Panc1 (cell line): ENCODE measurements around the gene SEMA5B.

Experiments used
- POLR2AphosphoS5 ChIP-seq: IDR thresholded peaks from 2 replicates; pipeline ENCODE4 v1.6.1; 2012; ENCODE audit warnings: mild to moderate bottlenecking, low read depth, low read length, moderate library complexity
- SIN3A ChIP-seq: IDR thresholded peaks from 2 replicates; pipeline ENCODE4 v1.6.1; 2012; ENCODE audit warnings: low read depth, mild to moderate bottlenecking, low read length, moderate library complexity, borderline replicate concordance; ENCODE audit not compliant: insufficient read depth
- TCF7L2 ChIP-seq: IDR thresholded peaks from 2 replicates; pipeline ENCODE4 v1.6.1; 2011; ENCODE audit warnings: mild to moderate bottlenecking, low read depth, low read length, inconsistent platforms
- TF ChIP-seq, protein P1 (sequence below): fragments of 450-650 bp; IDR thresholded peaks from 2 replicates; pipeline ENCODE4 v1.5.1; 2017; ENCODE audit warnings: mild to moderate bottlenecking
- TF ChIP-seq, protein P2 (sequence below), 2 experiments: IDR thresholded peaks; 2 replicates each; pipeline ENCODE4 v1.6.1; 2011 to 2012; ENCODE audit warnings: low read depth in 2 of 2, control low read depth in 1 of 2, low read length in 1 of 2, mild to moderate bottlenecking in 1 of 2, moderate library complexity in 1 of 2; ENCODE audit not compliant: insufficient read depth in 1 of 2

DNA sequence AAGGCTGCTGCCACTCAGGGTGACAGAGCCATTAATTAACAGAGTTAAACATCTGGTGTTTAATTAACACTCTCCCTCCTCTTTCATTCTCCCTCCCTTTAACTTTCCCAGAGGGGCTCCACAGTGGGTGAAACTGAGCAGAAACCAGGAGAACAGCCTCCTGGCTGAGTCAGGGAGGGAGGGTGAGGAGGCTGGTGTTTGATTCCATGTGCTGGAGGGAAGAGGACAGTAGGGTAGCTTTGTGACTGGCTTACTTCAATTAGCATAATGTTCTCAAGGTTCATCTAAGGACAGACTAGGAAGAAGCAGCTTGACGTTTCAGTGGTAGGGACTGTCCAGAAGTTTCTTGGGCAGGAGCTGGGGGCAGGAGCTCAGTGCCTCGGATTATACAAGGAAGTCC lies 62.8 kb downstream of the SEMA5B start:
- TF ChIP-seq, protein P1, sequence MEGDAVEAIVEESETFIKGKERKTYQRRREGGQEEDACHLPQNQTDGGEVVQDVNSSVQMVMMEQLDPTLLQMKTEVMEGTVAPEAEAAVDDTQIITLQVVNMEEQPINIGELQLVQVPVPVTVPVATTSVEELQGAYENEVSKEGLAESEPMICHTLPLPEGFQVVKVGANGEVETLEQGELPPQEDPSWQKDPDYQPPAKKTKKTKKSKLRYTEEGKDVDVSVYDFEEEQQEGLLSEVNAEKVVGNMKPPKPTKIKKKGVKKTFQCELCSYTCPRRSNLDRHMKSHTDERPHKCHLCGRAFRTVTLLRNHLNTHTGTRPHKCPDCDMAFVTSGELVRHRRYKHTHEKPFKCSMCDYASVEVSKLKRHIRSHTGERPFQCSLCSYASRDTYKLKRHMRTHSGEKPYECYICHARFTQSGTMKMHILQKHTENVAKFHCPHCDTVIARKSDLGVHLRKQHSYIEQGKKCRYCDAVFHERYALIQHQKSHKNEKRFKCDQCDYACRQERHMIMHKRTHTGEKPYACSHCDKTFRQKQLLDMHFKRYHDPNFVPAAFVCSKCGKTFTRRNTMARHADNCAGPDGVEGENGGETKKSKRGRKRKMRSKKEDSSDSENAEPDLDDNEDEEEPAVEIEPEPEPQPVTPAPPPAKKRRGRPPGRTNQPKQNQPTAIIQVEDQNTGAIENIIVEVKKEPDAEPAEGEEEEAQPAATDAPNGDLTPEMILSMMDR: no peak
- TF ChIP-seq POLR2AphosphoS5 (no peak), SIN3A (no peak), TCF7L2 (no peak)
- TF ChIP-seq, protein P2, sequence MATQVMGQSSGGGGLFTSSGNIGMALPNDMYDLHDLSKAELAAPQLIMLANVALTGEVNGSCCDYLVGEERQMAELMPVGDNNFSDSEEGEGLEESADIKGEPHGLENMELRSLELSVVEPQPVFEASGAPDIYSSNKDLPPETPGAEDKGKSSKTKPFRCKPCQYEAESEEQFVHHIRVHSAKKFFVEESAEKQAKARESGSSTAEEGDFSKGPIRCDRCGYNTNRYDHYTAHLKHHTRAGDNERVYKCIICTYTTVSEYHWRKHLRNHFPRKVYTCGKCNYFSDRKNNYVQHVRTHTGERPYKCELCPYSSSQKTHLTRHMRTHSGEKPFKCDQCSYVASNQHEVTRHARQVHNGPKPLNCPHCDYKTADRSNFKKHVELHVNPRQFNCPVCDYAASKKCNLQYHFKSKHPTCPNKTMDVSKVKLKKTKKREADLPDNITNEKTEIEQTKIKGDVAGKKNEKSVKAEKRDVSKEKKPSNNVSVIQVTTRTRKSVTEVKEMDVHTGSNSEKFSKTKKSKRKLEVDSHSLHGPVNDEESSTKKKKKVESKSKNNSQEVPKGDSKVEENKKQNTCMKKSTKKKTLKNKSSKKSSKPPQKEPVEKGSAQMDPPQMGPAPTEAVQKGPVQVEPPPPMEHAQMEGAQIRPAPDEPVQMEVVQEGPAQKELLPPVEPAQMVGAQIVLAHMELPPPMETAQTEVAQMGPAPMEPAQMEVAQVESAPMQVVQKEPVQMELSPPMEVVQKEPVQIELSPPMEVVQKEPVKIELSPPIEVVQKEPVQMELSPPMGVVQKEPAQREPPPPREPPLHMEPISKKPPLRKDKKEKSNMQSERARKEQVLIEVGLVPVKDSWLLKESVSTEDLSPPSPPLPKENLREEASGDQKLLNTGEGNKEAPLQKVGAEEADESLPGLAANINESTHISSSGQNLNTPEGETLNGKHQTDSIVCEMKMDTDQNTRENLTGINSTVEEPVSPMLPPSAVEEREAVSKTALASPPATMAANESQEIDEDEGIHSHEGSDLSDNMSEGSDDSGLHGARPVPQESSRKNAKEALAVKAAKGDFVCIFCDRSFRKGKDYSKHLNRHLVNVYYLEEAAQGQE (IDR thresholded peaks at IDR 0.05; ENCODE audit: insufficient read depth in 1 of 2, low read depth in 2 of 2, low read length in 1 of 2): no peak
